ENCODE results near the gene CCDC192. TPM values are rescaled to one million over a fixed set of nuclear protein-coding genes. Genes with fewer than 3 reads are reported as not detected.

Gene CCDC192
- polyA plus RNA-seq, 4 donors: 0.07 to 0.49 TPM; not detected in 2

DNA sequence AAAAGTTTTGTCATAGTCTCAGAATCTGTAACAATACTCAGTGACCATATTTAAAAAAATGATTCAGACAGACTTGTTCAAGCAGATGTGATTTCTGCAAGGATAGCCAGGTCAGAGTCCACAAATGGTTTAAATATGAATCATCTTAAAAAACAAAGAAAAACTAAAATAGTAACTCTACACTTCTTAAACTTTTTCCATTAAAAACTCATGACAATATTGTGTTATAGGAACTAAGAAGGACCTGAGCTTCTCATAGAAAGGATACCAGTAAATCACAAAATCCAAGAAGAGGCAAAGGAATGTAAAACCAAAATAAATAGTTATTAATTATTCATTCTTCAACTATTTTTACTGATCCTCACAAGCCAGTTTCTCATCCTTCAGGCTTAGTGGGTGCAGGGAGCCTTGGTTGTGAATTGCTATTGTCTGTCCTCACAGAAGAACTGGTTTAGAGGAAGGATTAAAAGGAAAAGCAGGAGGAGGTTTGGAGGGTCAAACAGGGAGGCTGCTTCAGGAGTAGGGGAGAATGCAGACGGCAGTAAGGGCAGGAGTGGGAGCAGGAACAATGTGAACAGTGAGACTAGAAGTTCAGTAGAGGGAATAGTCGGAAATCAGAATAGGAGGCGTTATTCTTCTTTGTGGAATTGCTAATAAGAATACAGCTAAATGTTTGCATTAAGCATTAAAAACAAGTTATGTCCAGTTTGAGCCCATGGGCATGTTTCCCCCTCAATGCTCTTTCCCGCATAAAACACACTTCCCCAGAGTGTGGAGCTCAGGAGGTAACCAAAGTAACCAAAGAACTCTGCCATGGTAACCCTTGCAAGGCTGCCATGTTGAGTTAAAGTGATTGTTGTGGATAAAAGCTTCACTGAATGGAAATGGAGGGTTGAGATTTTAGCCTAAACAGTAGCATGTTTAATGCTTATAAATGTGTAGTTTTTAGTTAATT is 110.7 kb downstream of the CCDC192 start:
- no peak overlapping the region for H3K4me3 ChIP-seq (ENCODE audit: low read depth in 1 of 3, low read length in 3 of 3)
- no peaks in the 10 kb centered on the region for H3K27me3 ChIP-seq (ENCODE audit: control insufficient read depth in 3 of 3, insufficient read depth in 3 of 3, low read length in 3 of 3)
- H3K27ac ChIP-seq (ENCODE audit: low read depth in 1 of 3, low read length in 2 of 3): no peak overlapping the region
- 74 to 78% (median 78%) methylated on average over 4 of the region's 4 CpGs for WGBS, 3 donors
- H3K4me1 ChIP-seq (ENCODE audit: control insufficient read depth in 3 of 3, insufficient read depth in 2 of 3, low read depth in 1 of 3, low read length in 2 of 3): no peaks in the 10 kb centered on the region
- no peaks in the 10 kb centered on the region for H3K9me3 ChIP-seq (ENCODE audit: control insufficient read depth in 2 of 2, insufficient read depth in 1 of 2, low read depth in 1 of 2, low read length in 1 of 2)
- DNase-seq (no peak), FAIRE-seq (no peak)
- no peaks in the 10 kb centered on the region for H3K36me3 ChIP-seq (ENCODE audit: control insufficient read depth in 3 of 3, insufficient read depth in 2 of 3, low read depth in 1 of 3, low read length in 3 of 3)

DNA sequence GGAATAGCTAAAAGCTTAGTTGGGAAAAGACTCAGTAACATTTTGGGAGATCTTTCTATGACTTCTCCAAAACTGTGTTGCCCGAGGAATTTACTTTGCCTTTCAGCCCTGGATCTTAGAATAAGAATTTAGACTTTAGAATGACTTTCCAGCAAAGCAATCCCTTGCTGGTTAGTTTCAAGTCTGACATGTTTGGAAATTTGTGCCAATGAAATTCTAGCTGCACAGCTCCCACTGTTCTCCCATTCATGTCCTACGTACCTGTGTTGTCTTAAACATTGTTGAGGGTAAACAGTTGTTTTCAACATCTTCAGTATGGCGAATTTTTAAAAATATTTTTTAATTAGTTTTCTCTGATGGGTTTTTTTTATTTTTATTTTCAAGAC is 111.4 kb downstream of the CCDC192 start:
- Histone ChIP-seq H3K4me3 (ENCODE audit: low read depth in 1 of 3, low read length in 3 of 3) (no peak overlapping the region), H3K27me3 (ENCODE audit: control insufficient read depth in 3 of 3, insufficient read depth in 3 of 3, low read length in 3 of 3) (no peaks in the 10 kb centered on the region), H3K36me3 (ENCODE audit: control insufficient read depth in 3 of 3, insufficient read depth in 2 of 3, low read depth in 1 of 3, low read length in 3 of 3) (no peaks in the 10 kb centered on the region), H3K4me1 (ENCODE audit: control insufficient read depth in 3 of 3, insufficient read depth in 2 of 3, low read depth in 1 of 3, low read length in 2 of 3) (no peaks in the 10 kb centered on the region), H3K27ac (ENCODE audit: low read depth in 1 of 3, low read length in 2 of 3) (no peak overlapping the region), H3K9me3 (ENCODE audit: control insufficient read depth in 2 of 2, insufficient read depth in 1 of 2, low read depth in 1 of 2, low read length in 1 of 2) (no peaks in the 10 kb centered on the region)
- WGBS, 3 donors: 74 to 86% (median 84%) methylated on average over 3 of the region's 3 CpGs
- no peak for FAIRE-seq
- no peak for DNase-seq

DNA sequence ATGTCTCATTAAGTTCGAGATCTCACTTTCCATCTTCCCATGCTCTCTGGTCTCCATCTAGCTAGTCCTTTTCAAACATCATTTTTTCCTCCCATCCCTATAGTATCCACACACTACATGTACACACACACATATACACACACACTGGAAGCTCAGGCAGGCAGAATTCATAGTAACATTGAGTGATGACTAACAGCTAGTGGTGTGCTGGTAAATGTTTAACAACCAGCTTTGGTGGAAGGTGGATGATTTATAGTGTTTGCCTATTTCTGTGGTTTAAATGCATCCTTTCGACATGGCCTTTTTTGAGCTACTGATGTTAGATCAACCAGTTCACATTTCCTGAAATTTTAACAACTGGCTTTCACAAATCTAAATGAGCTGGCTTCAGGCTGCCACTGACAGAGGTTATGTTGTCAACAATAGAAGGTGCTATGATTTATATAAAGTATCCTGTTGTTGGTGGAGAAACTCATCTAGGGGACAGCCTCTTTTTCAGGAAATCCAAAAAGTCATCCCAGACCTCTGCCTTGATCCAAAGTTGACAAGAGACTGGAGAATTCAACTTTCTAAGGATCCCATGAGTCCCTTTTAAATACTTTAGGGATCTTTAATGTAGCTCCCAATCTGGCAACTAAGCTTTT is 117.8 kb downstream of the CCDC192 start:
- FAIRE-seq (no peak), DNase-seq (peak; percentile 51 to 54)
- Histone ChIP-seq H3K9me3 (ENCODE audit: control insufficient read depth in 2 of 2, insufficient read depth in 1 of 2, low read depth in 1 of 2, low read length in 1 of 2) (no peaks in the 10 kb centered on the region), H3K27ac (ENCODE audit: low read depth in 1 of 3, low read length in 2 of 3) (no peak overlapping the region), H3K4me3 (ENCODE audit: low read depth in 1 of 3, low read length in 3 of 3) (no peak overlapping the region), H3K27me3 (ENCODE audit: control insufficient read depth in 3 of 3, insufficient read depth in 3 of 3, low read length in 3 of 3) (no peaks in the 10 kb centered on the region), H3K36me3 (ENCODE audit: control insufficient read depth in 3 of 3, insufficient read depth in 2 of 3, low read depth in 1 of 3, low read length in 3 of 3) (no peaks in the 10 kb centered on the region), H3K4me1 (ENCODE audit: control insufficient read depth in 3 of 3, insufficient read depth in 2 of 3, low read depth in 1 of 3, low read length in 2 of 3) (no peaks in the 10 kb centered on the region)
- 26 to 58% (median 28%) methylated on average over 2 of the region's 2 CpGs for WGBS, 3 donors

GRCh38 chr5:127821896-127822295 is 118.7 kb downstream of the CCDC192 start:
- DNase-seq (no peak), FAIRE-seq (no peak)
- Histone ChIP-seq H3K27ac (ENCODE audit: low read depth in 1 of 3, low read length in 2 of 3) (no peak overlapping the region), H3K9me3 (ENCODE audit: control insufficient read depth in 2 of 2, insufficient read depth in 1 of 2, low read depth in 1 of 2, low read length in 1 of 2) (no peaks in the 10 kb centered on the region), H3K4me1 (ENCODE audit: control insufficient read depth in 3 of 3, insufficient read depth in 2 of 3, low read depth in 1 of 3, low read length in 2 of 3) (no peaks in the 10 kb centered on the region), H3K27me3 (ENCODE audit: control insufficient read depth in 3 of 3, insufficient read depth in 3 of 3, low read length in 3 of 3) (no peaks in the 10 kb centered on the region), H3K4me3 (ENCODE audit: low read depth in 1 of 3, low read length in 3 of 3) (no peak overlapping the region), H3K36me3 (ENCODE audit: control insufficient read depth in 3 of 3, insufficient read depth in 2 of 3, low read depth in 1 of 3, low read length in 3 of 3) (no peaks in the 10 kb centered on the region)
- 84 to 90% (median 88%) methylated on average over 3 of the region's 3 CpGs for WGBS, 3 donors

GRCh38 chr5:127824126-127824525 is 120.9 kb downstream of the CCDC192 start:
- no peaks in the 10 kb centered on the region for H3K4me1 ChIP-seq (ENCODE audit: control insufficient read depth in 3 of 3, insufficient read depth in 2 of 3, low read depth in 1 of 3, low read length in 2 of 3)
- 84 to 96% (median 96%) methylated on average over 2 of the region's 2 CpGs for WGBS, 3 donors
- H3K9me3 ChIP-seq (ENCODE audit: control insufficient read depth in 2 of 2, insufficient read depth in 1 of 2, low read depth in 1 of 2, low read length in 1 of 2): no peaks in the 10 kb centered on the region
- H3K4me3 ChIP-seq (ENCODE audit: low read depth in 1 of 3, low read length in 3 of 3): no peak overlapping the region
- DNase-seq (no peak), FAIRE-seq (no peak)
- H3K36me3 ChIP-seq (ENCODE audit: control insufficient read depth in 3 of 3, insufficient read depth in 2 of 3, low read depth in 1 of 3, low read length in 3 of 3): no peaks in the 10 kb centered on the region
- H3K27me3 ChIP-seq (ENCODE audit: control insufficient read depth in 3 of 3, insufficient read depth in 3 of 3, low read length in 3 of 3): no peaks in the 10 kb centered on the region
- no peak overlapping the region for H3K27ac ChIP-seq (ENCODE audit: low read depth in 1 of 3, low read length in 2 of 3)

- no peaks in the 10 kb centered on the region for H3K9me3 ChIP-seq (ENCODE audit: control insufficient read depth in 2 of 2, insufficient read depth in 1 of 2, low read depth in 1 of 2, low read length in 1 of 2)
- no peaks in the 10 kb centered on the region for H3K4me1 ChIP-seq (ENCODE audit: control insufficient read depth in 3 of 3, insufficient read depth in 2 of 3, low read depth in 1 of 3, low read length in 2 of 3)
- no peak for FAIRE-seq
- no peaks in the 10 kb centered on the region for H3K36me3 ChIP-seq (ENCODE audit: control insufficient read depth in 3 of 3, insufficient read depth in 2 of 3, low read depth in 1 of 3, low read length in 3 of 3)
- no peak overlapping the region for H3K27ac ChIP-seq (ENCODE audit: low read depth in 1 of 3, low read length in 2 of 3)
- 72 to 95% (median 80%) methylated on average over 3 of the region's 3 CpGs for WGBS, 3 donors
- H3K4me3 ChIP-seq (ENCODE audit: low read depth in 1 of 3, low read length in 3 of 3): no peak overlapping the region
- no peaks in the 10 kb centered on the region for H3K27me3 ChIP-seq (ENCODE audit: control insufficient read depth in 3 of 3, insufficient read depth in 3 of 3, low read length in 3 of 3)
- no peak for DNase-seq
These were observed 122.8 kb downstream of the CCDC192 start for GRCh38 chr5:127826011-127826410.

GRCh38 chr5:127827451-127827850 is 124.3 kb downstream of the CCDC192 start:
- no peak overlapping the region for H3K27ac ChIP-seq (ENCODE audit: low read depth in 1 of 3, low read length in 2 of 3)

GRCh38 chr5:127830157-127830556 is 127.0 kb downstream of the CCDC192 start:
- H3K27me3 ChIP-seq (ENCODE audit: control insufficient read depth in 3 of 3, insufficient read depth in 3 of 3, low read length in 3 of 3): no peaks in the 10 kb centered on the region
- no peaks in the 10 kb centered on the region for H3K9me3 ChIP-seq (ENCODE audit: control insufficient read depth in 2 of 2, insufficient read depth in 1 of 2, low read depth in 1 of 2, low read length in 1 of 2)
- no peak overlapping the region for H3K4me3 ChIP-seq (ENCODE audit: low read depth in 1 of 3, low read length in 3 of 3)
- H3K4me1 ChIP-seq (ENCODE audit: control insufficient read depth in 3 of 3, insufficient read depth in 2 of 3, low read depth in 1 of 3, low read length in 2 of 3): no peaks in the 10 kb centered on the region
- no peaks in the 10 kb centered on the region for H3K36me3 ChIP-seq (ENCODE audit: control insufficient read depth in 3 of 3, insufficient read depth in 2 of 3, low read depth in 1 of 3, low read length in 3 of 3)
- 91 to 95% (median 92%) methylated on average over 3 of the region's 3 CpGs for WGBS, 3 donors
- DNase-seq: no peak
- no peak overlapping the region for H3K27ac ChIP-seq (ENCODE audit: low read depth in 1 of 3, low read length in 2 of 3)
- no peak for FAIRE-seq

More at GRCh38 chr5:127827451-127827850, 124.3 kb downstream of the CCDC192 start:
- no peaks in the 10 kb centered on the region for H3K4me1 ChIP-seq (ENCODE audit: control insufficient read depth in 3 of 3, insufficient read depth in 2 of 3, low read depth in 1 of 3, low read length in 2 of 3)
- H3K9me3 ChIP-seq (ENCODE audit: control insufficient read depth in 2 of 2, insufficient read depth in 1 of 2, low read depth in 1 of 2, low read length in 1 of 2): no peaks in the 10 kb centered on the region
- no peaks in the 10 kb centered on the region for H3K36me3 ChIP-seq (ENCODE audit: control insufficient read depth in 3 of 3, insufficient read depth in 2 of 3, low read depth in 1 of 3, low read length in 3 of 3)
- 80 to 85% (median 82%) methylated on average over 6 of the region's 6 CpGs for WGBS, 3 donors
- DNase-seq (peak in 1 of 2 donors; percentile 28), FAIRE-seq (no peak)
- H3K27me3 ChIP-seq (ENCODE audit: control insufficient read depth in 3 of 3, insufficient read depth in 3 of 3, low read length in 3 of 3): no peaks in the 10 kb centered on the region
- H3K4me3 ChIP-seq (ENCODE audit: low read depth in 1 of 3, low read length in 3 of 3): no peak overlapping the region

All from small intestine (tissue), 7 donors.